ENCODE data around the gene MAN2A1. TPM values are rescaled to one million over a fixed set of nuclear protein-coding genes. Genes with fewer than 3 reads are reported as not detected.

MAN2A1 gene
- total RNA-seq, 1 experiment from 2014 or later, result 78.0 TPM

GRCh38 chr5:109693535-109694400, 4.0 kb downstream of the MAN2A1 start:
- Histone ChIP-seq H3K23ac (ENCODE audit: insufficient read length, low read depth, low read length) (no peak overlapping the region), H2BK120ac (ENCODE audit: low read depth, low read length, poor library complexity, severe bottlenecking) (no peak overlapping the region), H3K79me1 (ENCODE audit: insufficient read depth, low read depth, low read length, poor library complexity, severe bottlenecking) (peaks cover 3% of the 10 kb centered on the region), H4K5ac (ENCODE audit: insufficient read length, low read depth, low read length) (no peak overlapping the region), H4K8ac (replicated peaks; ENCODE audit: insufficient read length, low read depth, low read length) (no peak overlapping the region), H2BK12ac (ENCODE audit: insufficient read length, low read depth, low read length) (no peak overlapping the region), H4K91ac (ENCODE audit: insufficient read length, low read depth, low read length) (no peak overlapping the region), H3K27me3 (ENCODE audit: insufficient read depth, low read length) (no peaks in the 10 kb centered on the region), H3K9me3 (ENCODE audit: control insufficient read depth, low read depth, low read length) (no peaks in the 10 kb centered on the region), H3K9ac (ENCODE audit: extremely low read depth, insufficient read length, low read length) (no peak overlapping the region), H3K18ac (ENCODE audit: insufficient read length, low read depth, low read length) (no peak overlapping the region), H3K23me2 (ENCODE audit: insufficient read length, low read depth, low read length, poor library complexity, severe bottlenecking) (peaks cover 7% of the 10 kb centered on the region), H3K4ac (ENCODE audit: low read depth, low read length) (no peak overlapping the region), H3K4me2 (ENCODE audit: insufficient read depth, insufficient read length, low read length) (no peak overlapping the region), H3K79me2 (ENCODE audit: insufficient read depth, low read length) (peaks cover 48% of the 10 kb centered on the region; the same call in 1 of the 2 replicates), H3K27ac (ENCODE audit: insufficient read length, low read depth, low read length) (no peak overlapping the region), H2AK5ac (ENCODE audit: insufficient read length, low read length) (no peak overlapping the region), H4K20me1 (ENCODE audit: control insufficient read depth, insufficient read depth, insufficient read length) (no peaks in the 10 kb centered on the region), H2AFZ (ENCODE audit: low read length) (no peak overlapping the region), H3T11ph (ENCODE audit: low read length) (no peak overlapping the region), H3K56ac (ENCODE audit: insufficient read length, low read depth, low read length) (no peak overlapping the region), H2BK15ac (ENCODE audit: low read depth, low read length) (no peak overlapping the region), H3K4me1 (ENCODE audit: insufficient read depth, low read length) (peaks cover 15% of the 10 kb centered on the region; the same call in 1 of the 2 replicates), H2BK5ac (ENCODE audit: insufficient read length, low read length) (no peak overlapping the region), H2BK20ac (ENCODE audit: low read depth, low read length, poor library complexity, severe bottlenecking) (no peak overlapping the region), H3K14ac (ENCODE audit: insufficient read depth, low read length) (no peak overlapping the region)
- H3K27ac Mint-ChIP-seq, result peak overlapping the region in 2 of 3 experiments; percentile 36 to 61; a peak in 2 of 7 replicates
- WGBS (ENCODE audit: extremely low coverage, insufficient read length, low lambda C conversion rate), result no CpG with 5 or more reads among the region's 6 CpGs
- no peaks in the 10 kb centered on the region; the same call in 1 of the 2 replicates for H3K27me3 Mint-ChIP-seq (ENCODE audit: low read depth)
- no peak for TF ChIP-seq CTCF (conservative IDR thresholded peaks at IDR 0.05)
- peak overlapping the region; percentile 34 to 97; a peak in 4 of 5 replicates for H3K4me3 Mint-ChIP-seq
- peaks cover 70 to 78% of the 10 kb centered on the region in 2 experiments for H3K4me1 Mint-ChIP-seq
- H3K9me3 Mint-ChIP-seq, result no peaks in the 10 kb centered on the region
- peaks cover 7 to 13% (median 10%) of the 10 kb centered on the region in 3 experiments; a peak in 5 of 7 replicates for H3K36me3 Mint-ChIP-seq (ENCODE audit: insufficient read depth in 1 of 3, low read depth in 3 of 3)
- DNase-seq, result no peak

All from H9 (cell line).